Astrocyte (in vitro differentiated cells and primary cell): ENCODE measurements around the gene CLPX. TPM values are rescaled to one million over a fixed set of nuclear protein-coding genes. Genes with fewer than 3 reads are reported as not detected.

Source experiments
- DNase-seq: peaks from one replicate; pipeline ENCODE4 v3.0.0-alpha.2; 2010; ENCODE audit warnings: low read depth
- FAIRE-seq: peaks from 2 replicates; lab custom pipeline; 2011; peaks lifted over from hg19 to GRCh38; lab: Jason Lieb, UNC
- H2AFZ ChIP-seq: 2 replicates; pipeline ENCODE4 v1.6.0; 2012; ENCODE audit warnings: low read depth, low read length, inconsistent platforms
- H3K27ac ChIP-seq: 2 replicates; pipeline ENCODE4 v1.5.1; 2011; ENCODE audit warnings: low read depth, low read length, inconsistent platforms
- H3K27me3 ChIP-seq: 2 replicates; pipeline ENCODE4 v1.6.0; 2011; ENCODE audit warnings: low read length, inconsistent platforms; ENCODE audit not compliant: insufficient read depth
- H3K36me3 ChIP-seq: 2 replicates; pipeline ENCODE4 v1.5.1; 2011; ENCODE audit warnings: low read length, inconsistent platforms; ENCODE audit not compliant: insufficient read depth
- H3K4me1 ChIP-seq: 2 replicates; pipeline ENCODE4 v1.5.1; 2011; ENCODE audit warnings: low read length, inconsistent platforms; ENCODE audit not compliant: insufficient read depth
- H3K4me2 ChIP-seq: 2 replicates; pipeline ENCODE4 v1.6.0; 2012; ENCODE audit warnings: low read length, inconsistent platforms
- H3K4me3 ChIP-seq: 2 replicates; pipeline ENCODE4 v1.5.1; 2011; ENCODE audit warnings: low read depth, mild to moderate bottlenecking, low read length, inconsistent platforms; ENCODE audit not compliant: insufficient read depth
- H3K79me2 ChIP-seq: 2 replicates; pipeline ENCODE4 v1.6.0; 2012; ENCODE audit warnings: mild to moderate bottlenecking, low read length, inconsistent platforms; ENCODE audit not compliant: insufficient read depth
- H3K9ac ChIP-seq: 2 replicates; pipeline ENCODE4 v1.6.0; 2012; ENCODE audit warnings: mild to moderate bottlenecking, low read length, inconsistent platforms
- H3K9me3 ChIP-seq: 2 replicates; pipeline ENCODE4 v1.5.1; 2012; ENCODE audit warnings: low read depth, mild to moderate bottlenecking, low read length, inconsistent platforms; ENCODE audit not compliant: insufficient read depth
- H4K20me1 ChIP-seq: 2 replicates; pipeline ENCODE4 v1.6.0; 2012; ENCODE audit warnings: low read length, inconsistent platforms; ENCODE audit not compliant: insufficient read depth
- H3K27ac Mint-ChIP-seq: one replicate; pipeline ENCODE4 v1.8.0; 2021; ENCODE audit warnings: mild to moderate bottlenecking, mixed read lengths; ENCODE audit not compliant: unreplicated experiment
- H3K27me3 Mint-ChIP-seq: one replicate; pipeline ENCODE4 v1.8.0; 2021; ENCODE audit warnings: low read depth, mixed read lengths; ENCODE audit not compliant: unreplicated experiment
- H3K36me3 Mint-ChIP-seq: one replicate; pipeline ENCODE4 v1.8.0; 2021; ENCODE audit warnings: low read depth, mixed read lengths; ENCODE audit not compliant: unreplicated experiment
- H3K4me1 Mint-ChIP-seq: one replicate; pipeline ENCODE4 v1.8.0; 2021; ENCODE audit warnings: low read depth, mixed read lengths; ENCODE audit not compliant: unreplicated experiment
- H3K4me3 Mint-ChIP-seq: one replicate; pipeline ENCODE4 v1.8.0; 2021; ENCODE audit warnings: mild to moderate bottlenecking, moderate library complexity, mixed read lengths; ENCODE audit not compliant: unreplicated experiment
- H3K9me3 Mint-ChIP-seq: one replicate; pipeline ENCODE4 v1.8.0; 2021; ENCODE audit warnings: mild to moderate bottlenecking, mixed read lengths; ENCODE audit not compliant: unreplicated experiment
- EZH2 ChIP-seq: IDR thresholded peaks from 2 replicates; pipeline ENCODE4 v1.6.1; 2012; ENCODE audit warnings: mild to moderate bottlenecking, low read length, inconsistent platforms; ENCODE audit not compliant: insufficient read depth
- total RNA-seq: library from RNA; stranded (reverse); gene quantifications from 2 replicates; pipeline ENCODE4 v1.2.1, GENCODE V29; 2021
- TF ChIP-seq, protein P1 (sequence below): IDR thresholded peaks from 2 replicates; pipeline ENCODE4 v1.5.1; 2011; ENCODE audit warnings: low read depth, mild to moderate bottlenecking, inconsistent platforms, low read length, moderate library complexity; ENCODE audit not compliant: insufficient read depth

CLPX gene
- total RNA-seq, 1 donor from 2014 or later: 45.2 TPM

DNA sequence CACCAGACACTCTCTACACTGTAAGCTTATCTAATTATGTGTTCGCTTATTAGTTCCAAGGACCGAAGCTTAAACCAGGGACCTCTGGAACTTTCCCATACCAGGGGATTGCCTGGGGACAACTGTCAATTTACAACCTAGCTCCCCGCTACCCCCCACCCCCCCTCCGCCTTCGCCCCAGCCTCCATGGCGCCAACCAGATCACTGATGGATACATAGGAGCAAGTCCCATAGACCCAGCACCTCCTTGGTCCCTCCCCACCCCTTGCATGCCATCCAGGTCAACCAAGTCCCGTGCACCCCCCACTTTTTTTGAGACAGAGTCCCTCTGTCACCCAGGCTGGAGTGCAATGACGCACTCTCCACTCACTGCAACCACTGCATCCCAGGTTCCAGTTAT, 50.6 kb downstream of the CLPX start:
- H3K79me2 ChIP-seq: peaks cover 33% of the 10 kb centered on the region
- H3K4me1 Mint-ChIP-seq: peaks cover 4% of the 10 kb centered on the region
- H3K4me3 ChIP-seq: peak overlapping the region; percentile 81
- H3K4me1 ChIP-seq: no peaks in the 10 kb centered on the region
- H3K9me3 ChIP-seq: no peaks in the 10 kb centered on the region
- peak overlapping the region; percentile 95 for H3K4me2 ChIP-seq
- H3K4me3 Mint-ChIP-seq: peak overlapping the region; percentile 89
- H3K27me3 ChIP-seq: no peaks in the 10 kb centered on the region
- peaks cover 22% of the 10 kb centered on the region for H3K9me3 Mint-ChIP-seq
- H2AFZ ChIP-seq: no peak overlapping the region
- no peak for FAIRE-seq
- peaks cover 2% of the 10 kb centered on the region for H3K36me3 ChIP-seq
- no peak overlapping the region for H3K27ac Mint-ChIP-seq
- peaks cover 16% of the 10 kb centered on the region for H4K20me1 ChIP-seq
- H3K27me3 Mint-ChIP-seq: no peaks in the 10 kb centered on the region
- no peak for DNase-seq
- peaks cover 12% of the 10 kb centered on the region for H3K36me3 Mint-ChIP-seq
- H3K9ac ChIP-seq: no peak overlapping the region
- H3K27ac ChIP-seq: no peak overlapping the region
- TF ChIP-seq, protein P1, sequence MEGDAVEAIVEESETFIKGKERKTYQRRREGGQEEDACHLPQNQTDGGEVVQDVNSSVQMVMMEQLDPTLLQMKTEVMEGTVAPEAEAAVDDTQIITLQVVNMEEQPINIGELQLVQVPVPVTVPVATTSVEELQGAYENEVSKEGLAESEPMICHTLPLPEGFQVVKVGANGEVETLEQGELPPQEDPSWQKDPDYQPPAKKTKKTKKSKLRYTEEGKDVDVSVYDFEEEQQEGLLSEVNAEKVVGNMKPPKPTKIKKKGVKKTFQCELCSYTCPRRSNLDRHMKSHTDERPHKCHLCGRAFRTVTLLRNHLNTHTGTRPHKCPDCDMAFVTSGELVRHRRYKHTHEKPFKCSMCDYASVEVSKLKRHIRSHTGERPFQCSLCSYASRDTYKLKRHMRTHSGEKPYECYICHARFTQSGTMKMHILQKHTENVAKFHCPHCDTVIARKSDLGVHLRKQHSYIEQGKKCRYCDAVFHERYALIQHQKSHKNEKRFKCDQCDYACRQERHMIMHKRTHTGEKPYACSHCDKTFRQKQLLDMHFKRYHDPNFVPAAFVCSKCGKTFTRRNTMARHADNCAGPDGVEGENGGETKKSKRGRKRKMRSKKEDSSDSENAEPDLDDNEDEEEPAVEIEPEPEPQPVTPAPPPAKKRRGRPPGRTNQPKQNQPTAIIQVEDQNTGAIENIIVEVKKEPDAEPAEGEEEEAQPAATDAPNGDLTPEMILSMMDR: no peak
- TF ChIP-seq EZH2: no peak

DNA sequence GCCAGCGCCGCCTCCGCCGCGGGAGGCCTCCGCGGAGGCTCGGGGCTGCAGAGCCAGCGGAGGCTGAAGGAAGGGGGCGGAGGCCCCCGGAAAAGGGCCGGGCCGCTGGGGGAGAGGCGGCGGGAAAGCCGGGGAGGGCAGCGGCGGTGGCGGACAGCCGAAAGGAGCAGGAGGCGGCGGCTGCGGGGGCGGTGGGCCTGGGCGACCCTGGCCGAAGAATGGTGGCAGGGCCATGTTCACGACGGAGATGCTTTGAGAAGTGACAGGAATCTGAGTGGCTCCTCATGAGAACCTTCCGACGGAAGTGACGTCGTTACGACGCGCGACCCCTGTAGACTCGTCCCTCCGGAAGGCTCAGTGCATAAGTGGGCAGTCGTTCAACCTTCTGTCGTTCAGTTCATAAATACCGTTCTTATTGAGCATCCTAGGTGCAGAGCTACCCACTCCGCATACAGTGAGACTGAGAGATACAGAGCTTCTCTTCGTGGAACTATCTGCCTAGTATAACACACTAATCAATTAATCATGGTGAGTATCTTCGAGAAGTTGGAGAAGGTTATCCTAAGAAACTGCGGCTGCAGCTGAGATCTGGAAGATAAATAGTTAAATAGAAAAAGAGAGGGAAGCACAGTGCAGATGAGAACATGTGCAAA, 51.5 kb downstream of the CLPX start, which contains the start of gene PDCD7:
Gene PDCD7 (minus strand): TSS at position 261 of the 653 bp plus-strand sequence. CDS start 27 bp downstream, at position 234.
- peaks cover 18% of the 10 kb centered on the region for H3K9me3 Mint-ChIP-seq
- peaks cover 8% of the 10 kb centered on the region for H3K36me3 ChIP-seq
- H3K27ac ChIP-seq: peak within 1 kb of the TSS; percentile 64
- H3K9me3 ChIP-seq: no peaks in the 10 kb centered on the region
- peak within 1 kb of the TSS; percentile 85 for H3K9ac ChIP-seq
- FAIRE-seq: no peak
- peaks cover 40% of the 10 kb centered on the region for H3K79me2 ChIP-seq
- peak within 1 kb of the TSS; percentile 95 for H3K4me2 ChIP-seq
- peaks cover 4% of the 10 kb centered on the region for H3K4me1 Mint-ChIP-seq
- peak; percentile 89 for DNase-seq
- no peaks in the 10 kb centered on the region for H3K27me3 ChIP-seq
- H3K4me3 ChIP-seq: peak within 1 kb of the TSS; percentile 81
- peaks cover 22% of the 10 kb centered on the region for H4K20me1 ChIP-seq
- no peaks in the 10 kb centered on the region for H3K27me3 Mint-ChIP-seq
- no peak for TF ChIP-seq EZH2
- TF ChIP-seq, protein P1: no peak
- H2AFZ ChIP-seq: peak within 1 kb of the TSS; percentile 82
- H3K4me1 ChIP-seq: no peaks in the 10 kb centered on the region
- H3K4me3 Mint-ChIP-seq: peak within 1 kb of the TSS; percentile 92
- H3K27ac Mint-ChIP-seq: peak within 1 kb of the TSS; percentile 80
- H3K36me3 Mint-ChIP-seq: peaks cover 14% of the 10 kb centered on the region

DNA sequence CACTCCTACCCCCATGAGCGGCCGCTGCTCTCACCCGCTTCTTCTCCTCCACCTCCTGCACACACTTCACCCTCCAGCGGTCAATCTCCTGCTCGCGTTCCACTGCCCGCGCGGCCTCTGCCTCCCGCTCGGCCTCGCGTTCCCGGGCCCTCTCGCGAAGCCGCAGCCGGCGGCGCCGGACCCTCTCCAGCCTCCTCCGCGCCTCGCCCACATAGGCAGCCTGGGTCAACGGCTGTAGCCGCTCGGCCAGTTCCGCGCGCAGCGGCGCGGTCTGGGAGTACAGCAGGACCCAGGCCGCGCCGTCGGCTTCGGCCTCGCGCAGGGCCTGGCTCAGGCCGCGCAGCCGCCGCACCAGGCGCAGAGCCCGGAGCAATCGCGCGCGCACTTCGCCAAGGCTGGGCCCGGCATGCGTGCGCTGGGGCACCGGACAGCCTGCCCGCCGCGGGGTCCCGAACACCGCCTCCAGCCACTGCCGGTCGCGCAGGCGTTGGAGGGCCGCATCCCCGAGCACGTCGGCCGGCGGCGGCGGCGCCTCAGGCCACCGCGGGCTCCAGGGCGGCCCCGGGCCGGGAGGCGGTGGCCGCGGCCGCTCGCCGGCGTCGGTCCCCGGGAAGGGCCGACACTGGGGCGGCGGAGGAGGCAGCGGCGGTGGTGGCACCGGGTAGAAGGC, 52.1 kb downstream of the CLPX start:
- no peaks in the 10 kb centered on the region for H3K27me3 ChIP-seq
- Mint-ChIP-seq H3K27ac (peak overlapping the region; percentile 47), H3K4me3 (peak overlapping the region; percentile 92), H3K36me3 (peaks cover 16% of the 10 kb centered on the region), H3K4me1 (peaks cover 4% of the 10 kb centered on the region), H3K27me3 (no peaks in the 10 kb centered on the region), H3K9me3 (peaks cover 17% of the 10 kb centered on the region)
- H3K4me3 ChIP-seq: peak overlapping the region; percentile 81
- peak overlapping the region; percentile 82 for H2AFZ ChIP-seq
- FAIRE-seq: no peak
- peak overlapping the region; percentile 64 for H3K27ac ChIP-seq
- H3K4me2 ChIP-seq: peak overlapping the region; percentile 95
- DNase-seq: peak; percentile 51
- peaks cover 29% of the 10 kb centered on the region for H4K20me1 ChIP-seq
- H3K36me3 ChIP-seq: peaks cover 14% of the 10 kb centered on the region
- no peaks in the 10 kb centered on the region for H3K9me3 ChIP-seq
- peak overlapping the region; percentile 85 for H3K9ac ChIP-seq
- no peak for TF ChIP-seq EZH2
- TF ChIP-seq, protein P1: no peak
- no peaks in the 10 kb centered on the region for H3K4me1 ChIP-seq
- H3K79me2 ChIP-seq: peaks cover 40% of the 10 kb centered on the region
